NCI-H82 treated with DMSO at 0.1 percent for 48 hours (cell line): ENCODE data around the gene WWOX.
"Not testable (repeated sequence)": the region's sequence is repeated elsewhere in the genome, so short reads cannot be mapped to it uniquely, and the experiment has no call there.

ENCODE experiments used
- DNase-seq: peaks from one replicate; lab custom pipeline; 2025; ENCODE audit not compliant: unreplicated experiment; lab: John Stamatoyannopoulos, UW

The WWOX gene

DNA sequence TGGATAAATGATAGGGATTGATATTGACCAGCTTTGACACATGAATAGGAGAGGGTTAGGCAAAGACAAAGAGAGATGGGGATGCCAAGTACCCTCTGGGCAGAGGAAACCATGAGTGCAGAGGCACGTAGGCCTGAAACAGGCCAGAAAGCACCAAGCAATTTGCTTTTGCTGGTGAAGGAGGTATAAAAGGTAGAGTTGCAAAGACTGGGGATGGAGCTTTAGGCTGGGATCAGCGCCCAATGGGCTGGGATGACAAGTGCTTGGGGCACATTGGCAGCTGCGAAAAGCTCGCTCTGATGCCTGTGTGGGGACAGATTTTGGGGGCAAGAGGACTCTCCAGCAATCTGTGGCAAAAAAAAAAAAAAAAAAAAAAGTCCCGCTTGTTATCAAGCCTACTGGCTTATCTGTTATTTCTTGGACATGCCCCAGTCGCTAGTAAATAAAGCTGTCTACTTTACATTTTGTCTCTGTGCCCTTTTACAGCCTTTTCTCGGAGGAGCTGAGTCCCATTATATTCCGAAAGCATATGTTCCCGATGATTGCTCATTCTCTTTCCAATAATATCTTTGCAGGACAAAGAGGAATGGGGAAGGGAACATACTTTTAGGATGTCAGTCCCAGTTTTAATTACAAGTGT, 922.7 kb downstream of the WWOX start:
- no peak for DNase-seq

DNA sequence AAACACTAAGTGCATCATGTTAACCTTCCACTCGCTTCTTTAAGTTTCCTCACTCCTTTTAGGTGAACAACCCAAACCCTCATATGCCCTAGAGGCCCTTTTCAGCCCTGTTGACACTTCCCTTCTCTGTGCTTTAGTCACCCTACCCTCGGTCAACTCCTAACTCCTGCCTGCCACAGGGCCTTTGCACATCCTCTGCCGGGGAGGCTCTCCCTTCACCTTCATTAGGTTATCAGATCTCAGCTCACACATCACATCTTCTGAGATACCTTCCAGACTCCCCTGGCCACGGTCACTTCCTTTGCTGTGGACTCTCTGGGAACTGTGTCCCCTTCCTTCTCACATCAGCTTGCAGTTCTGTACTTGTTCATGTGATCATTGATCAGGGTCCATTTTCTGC, 926.7 kb downstream of the WWOX start:
- DNase-seq = no peak

DNA sequence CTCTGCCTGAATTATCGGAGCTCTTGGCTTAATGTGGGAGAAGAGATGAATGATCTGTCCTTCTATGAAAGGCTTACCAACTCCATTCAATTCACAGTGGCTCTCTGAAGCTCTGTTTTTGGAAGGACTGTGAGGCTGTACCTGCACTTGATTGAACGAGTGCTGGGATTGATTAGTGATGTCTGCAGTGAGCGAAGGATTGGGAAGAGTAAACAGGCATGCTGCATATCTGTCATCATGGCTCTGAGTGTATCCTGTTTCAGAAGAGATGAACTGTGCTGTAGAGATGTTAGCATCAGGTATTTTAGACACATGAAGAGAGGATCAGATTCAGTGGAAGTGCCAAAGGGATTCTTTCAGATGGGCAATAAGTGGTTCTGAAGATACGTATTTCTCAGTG, 937.1 kb downstream of the WWOX start:
- no peak for DNase-seq

DNA sequence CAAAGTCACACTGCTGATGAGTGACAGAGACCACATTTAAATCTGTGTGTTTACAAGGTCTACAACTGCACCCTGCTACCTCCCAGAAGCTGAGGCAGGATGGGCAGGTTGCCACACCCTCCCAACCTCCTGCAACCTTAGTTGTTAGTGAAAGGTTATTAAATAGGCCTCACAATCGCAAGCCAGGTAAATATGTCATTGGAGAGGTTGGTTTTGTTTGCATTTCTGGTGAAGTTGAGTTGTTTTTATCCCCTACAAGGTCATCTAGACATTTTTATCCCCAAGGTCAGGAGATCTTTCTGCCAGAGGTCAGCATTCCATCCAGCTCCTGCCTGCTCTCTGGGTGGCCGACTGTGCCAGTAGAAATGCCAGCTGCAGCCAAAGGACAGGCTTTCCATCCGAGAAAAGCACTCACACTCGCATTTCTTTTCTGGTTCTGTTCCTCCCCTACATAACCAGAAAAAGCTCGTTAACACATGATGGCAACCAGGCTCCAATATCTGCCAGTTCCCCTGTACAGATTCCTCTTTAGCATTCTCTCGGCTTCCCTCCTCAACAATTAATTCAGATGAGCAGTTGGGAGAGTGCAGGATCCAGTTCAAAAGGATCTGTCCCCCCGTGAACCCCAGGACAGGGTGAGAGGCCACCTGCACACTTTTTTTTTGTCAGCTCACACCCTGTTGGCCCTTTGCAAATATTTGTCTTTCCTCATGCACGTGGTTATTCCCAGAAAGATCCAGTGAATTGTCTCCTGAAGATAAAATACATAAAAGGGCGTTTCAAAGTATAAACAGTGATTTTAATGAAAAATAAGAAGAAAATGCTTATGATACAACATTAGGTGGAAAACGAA, 938.3 kb downstream of the WWOX start:
- DNase-seq = no peak

DNA sequence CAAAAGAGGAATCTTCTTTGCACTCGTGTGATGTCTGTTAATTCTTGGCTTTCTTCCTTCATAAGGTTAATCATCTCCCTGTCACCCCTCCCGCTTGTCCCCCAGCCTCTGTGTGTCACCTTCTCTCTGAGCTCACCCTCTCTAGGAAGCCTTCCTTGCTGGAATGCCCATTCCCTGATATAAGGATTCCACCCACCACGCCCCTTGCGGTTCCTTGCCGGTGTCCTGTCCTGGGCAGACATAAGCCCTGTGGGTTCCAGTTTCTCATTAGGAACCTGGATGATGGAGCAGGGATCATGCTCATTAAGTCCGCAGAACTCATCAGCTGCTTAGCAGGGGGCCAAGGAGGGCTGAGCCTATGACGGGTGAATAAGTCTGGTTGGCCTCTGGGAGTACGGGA, 941.8 kb downstream of the WWOX start:
- DNase-seq = no peak

DNA sequence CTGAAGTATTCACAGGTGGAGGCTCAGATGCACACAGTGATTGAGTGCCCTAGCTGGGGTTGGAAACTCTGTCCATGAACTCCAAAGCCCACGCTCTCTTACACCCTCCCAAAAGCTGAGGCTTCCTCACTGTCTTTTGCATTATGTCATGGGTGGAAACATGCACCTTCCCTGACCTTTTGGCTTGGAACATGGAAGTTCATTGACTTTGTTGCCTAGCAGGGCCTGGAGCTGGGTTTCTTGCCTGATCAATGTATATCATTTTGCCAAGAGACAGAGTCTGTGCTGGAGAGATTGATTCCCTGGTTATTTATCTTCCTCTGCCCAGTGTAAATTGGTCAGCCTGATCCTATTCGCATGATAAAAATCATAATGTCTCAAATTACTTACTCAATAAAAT, 942.7 kb downstream of the WWOX start:
- DNase-seq = no peak

DNA sequence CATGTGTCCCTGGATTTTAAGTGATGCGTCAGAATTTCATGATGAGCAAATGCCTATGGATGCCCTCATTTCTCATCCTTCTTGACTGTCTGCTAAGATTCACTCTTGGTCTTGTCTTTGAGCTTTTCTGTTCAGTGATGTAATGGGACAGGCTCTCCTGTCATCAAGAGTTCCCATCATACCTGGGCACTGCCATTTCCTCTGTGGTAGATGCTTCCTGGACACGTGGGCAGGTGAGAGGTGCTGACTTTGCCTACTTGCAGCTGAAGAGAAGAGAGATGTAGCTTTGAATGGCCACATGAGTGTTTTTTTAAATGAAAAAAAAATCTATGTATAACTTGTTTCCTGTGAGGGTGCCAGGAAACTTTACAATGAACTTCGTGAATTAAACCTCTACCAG, 943.4 kb downstream of the WWOX start:
- DNase-seq = no peak

DNA sequence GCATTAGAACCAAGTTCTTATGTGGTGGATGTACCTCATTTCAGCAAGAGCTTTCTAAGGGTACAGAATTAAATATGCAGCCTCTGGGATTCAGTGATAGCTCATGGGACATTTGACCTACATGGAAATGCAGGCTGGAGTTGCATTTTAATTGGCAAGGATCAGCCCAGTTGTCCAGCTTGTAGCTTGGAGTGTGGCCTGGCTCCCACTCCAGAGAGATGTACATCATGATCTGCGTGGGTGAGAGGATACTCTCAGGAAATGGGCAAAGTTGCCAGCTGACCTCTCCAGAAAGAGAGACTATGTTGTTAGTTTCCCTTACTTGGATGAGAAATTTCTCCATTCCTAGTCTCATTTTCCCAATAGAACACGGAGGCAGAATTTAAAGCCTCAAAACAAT, 945.7 kb downstream of the WWOX start:
- DNase-seq = no peak

DNA sequence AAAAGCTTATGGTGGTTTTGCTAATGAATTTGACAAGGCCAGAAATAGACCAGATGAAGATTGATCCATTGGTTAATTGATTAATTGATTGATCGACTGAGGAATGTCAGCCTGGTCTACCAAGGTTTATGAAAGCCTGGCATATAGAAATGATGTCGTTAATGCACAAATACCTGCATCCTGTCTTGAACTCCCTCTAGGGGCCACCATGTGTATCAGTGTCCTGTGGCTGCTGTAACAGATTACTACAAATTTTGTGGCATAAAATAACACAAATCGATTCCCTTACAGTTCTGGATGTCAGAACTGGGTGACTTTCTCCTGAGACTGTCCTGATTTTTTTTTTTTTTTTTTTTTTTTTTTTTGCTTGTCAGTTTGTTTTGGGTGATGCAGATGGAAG, 947.9 kb downstream of the WWOX start:
- peak; percentile 1 for DNase-seq

DNA sequence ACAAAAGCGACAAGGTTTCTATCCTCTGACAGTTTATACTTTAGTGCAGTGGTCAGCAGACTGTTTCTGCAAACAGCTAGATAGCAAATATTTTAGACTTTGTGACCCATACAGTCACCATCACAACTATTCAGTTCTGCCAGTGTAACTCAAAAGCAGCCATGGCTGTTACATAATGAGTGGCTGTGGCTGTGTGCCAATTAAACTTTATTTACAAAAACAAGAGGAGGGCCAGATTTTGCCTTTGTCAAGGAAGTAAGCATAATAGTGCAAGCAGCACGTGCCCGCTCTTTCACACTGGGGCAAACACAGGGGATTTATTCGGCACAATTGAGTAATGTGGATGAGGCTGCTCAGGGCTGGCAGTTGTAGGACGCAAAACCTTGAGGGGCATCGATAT, 949.6 kb downstream of the WWOX start:
- DNase-seq = no peak

DNA sequence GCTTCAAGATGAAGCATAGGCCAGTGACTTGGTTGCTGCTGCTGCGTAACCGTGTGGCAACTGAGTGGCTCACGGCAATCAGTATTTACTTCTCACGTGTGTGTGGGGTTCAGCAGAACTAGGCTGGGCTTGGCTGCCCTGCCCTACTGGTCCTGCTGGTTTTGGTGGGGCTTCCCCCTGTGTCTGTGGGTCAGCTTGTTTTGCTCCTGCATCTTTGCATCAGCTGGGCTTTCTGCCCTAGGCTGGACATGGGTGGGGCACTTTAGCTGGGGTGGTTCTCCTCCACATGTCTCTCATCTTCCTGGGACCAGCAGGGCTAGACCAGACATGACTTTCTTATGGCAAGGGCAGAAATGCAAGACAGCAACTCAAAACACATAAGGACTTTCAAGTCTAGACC, 950.6 kb downstream of the WWOX start:
- no peak for DNase-seq

DNA sequence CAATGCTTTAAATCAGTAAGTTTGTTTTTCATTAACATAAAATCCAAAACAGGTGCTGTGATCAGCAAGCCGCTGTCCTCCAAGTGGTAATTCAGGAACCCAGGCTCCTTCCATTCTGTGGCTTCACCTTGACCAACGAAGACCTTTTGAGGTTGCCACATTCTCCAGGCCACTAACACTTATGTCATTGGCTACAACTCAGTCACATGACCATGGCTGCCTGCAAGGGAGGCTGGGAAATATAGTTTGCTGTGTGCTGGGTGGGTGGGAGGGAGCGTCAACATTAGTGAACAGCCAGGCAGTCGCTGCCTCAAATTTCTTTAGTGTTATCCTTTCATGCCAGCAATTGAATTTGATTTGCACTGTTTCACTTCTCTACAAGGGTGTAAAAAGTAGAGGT, 951.9 kb downstream of the WWOX start:
- no peak for DNase-seq

DNA sequence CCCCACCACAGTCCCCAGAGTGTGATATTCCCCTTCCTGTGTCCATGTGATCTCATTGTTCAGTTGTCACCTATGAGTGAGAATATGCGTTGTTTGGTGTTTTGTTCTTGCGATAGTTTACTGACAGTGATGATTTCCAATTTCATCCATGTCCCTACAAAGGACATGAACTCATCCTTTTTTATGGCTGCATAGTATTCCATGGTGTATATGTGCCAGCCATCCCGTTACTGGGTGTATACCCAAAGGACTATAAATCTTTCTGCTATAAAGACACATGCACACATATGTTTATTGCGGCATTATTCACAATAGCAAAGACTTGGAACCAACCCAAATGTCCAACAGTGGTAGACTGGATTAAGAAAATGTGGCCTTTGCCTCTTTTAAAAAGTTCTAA, 952.7 kb downstream of the WWOX start:
- not testable (repeated sequence) for DNase-seq

DNA sequence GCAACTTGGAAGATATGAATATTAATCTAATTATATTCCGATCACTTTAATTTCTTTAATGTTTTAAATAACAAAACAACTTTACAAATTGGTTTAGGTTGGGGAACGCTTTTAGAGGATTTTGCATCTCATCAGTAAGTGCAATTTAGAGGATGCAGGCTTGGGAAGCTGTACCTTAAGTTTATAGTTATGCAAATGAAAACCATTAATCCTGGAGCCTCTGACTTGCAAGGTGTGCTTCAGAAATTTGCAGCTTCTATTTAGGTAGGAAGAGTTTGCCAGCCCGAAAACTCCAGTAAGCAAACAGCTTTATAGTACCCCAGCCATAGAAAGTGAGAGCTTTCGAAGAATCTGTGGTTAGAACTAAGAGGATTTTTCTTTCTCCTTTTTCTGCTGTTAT, 954.1 kb downstream of the WWOX start:
- DNase-seq = no peak

DNA sequence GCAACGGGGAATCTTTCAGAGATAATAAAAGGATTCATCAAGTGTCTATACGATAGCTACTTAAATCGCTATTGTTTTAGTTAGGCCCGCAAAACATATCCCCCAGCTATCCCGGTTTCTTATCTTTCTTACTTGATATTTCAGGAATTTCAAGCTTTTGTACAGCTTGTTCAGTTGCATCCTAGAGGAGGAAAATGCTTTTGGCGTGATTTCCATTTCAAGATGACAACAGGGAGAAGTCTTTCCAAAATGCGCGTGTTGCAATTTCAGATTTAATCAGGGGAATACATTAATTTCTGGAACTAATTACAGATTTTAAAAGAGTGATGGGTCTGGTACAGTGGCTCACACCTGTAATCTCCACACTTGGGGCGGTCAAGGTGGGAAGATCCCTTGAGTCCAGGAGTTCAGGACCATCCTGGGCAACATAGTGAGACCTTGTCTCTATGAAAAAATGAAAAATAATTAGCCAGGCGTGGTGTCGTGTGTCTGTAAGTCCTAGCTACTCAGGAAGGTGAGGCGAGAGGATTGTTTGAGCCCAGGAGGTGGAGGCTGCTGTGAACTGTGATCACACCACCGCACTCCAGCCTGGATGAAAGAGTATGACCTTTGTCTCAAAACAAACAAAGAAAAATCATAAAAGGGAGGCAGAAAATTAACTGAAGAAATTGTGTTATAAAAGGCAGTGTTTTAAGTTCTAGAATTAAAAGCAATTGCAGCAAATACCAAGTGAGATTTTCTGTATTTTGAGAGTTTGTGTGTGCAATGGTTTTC, 954.9 kb downstream of the WWOX start:
- no peak for DNase-seq

DNA sequence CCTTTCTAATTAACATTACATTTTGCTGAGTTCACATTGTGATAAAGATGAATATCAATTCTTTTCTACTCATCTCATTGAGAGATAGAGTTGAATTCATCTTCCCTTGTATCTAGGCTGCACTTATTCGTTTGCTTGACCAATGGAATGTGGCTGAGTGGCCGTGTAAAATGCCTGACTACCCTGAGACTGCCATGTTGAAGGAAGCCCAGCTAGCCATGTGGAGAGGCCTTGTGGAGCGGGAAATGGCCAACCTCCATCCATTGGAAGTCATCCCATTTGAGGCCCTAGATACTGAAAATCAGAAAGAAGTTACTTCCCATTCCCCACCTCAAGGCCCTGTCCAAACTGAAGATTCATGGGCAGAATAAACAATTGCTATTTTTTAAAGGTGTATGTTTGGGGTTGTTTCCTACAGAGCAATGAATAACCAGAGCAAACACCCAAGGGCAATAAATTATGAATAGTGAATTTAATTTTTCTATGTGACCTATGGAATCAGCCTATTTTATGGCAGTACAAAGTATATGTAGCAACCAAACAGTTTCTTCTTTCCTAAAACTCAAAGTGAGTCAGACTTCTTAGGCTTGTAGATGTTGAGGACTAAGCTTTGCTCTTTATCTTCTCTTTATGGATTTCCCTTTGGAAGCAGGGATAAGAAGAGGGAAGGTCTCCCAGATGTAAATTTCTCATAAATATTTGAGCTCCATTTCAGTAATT, 956.0 kb downstream of the WWOX start:
- DNase-seq = no peak

DNA sequence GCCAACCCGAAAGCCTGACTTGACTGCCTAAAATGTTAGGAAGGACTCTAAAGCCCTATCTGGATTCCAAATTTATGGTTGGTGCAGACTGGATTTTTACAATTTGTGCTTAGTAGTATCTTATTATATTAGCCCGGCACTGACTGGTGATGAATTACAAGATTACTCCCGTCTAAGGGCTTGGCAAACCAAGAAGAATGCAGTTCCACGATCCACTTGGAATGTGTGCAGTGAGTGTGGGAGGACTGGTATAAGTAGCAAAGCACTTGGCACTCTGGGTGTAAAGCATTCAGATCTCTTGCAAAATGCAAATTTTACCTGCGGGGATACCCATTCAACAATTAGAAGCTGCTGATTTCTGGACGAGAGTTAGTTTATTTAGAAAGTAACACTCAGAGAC, 961.7 kb downstream of the WWOX start:
- DNase-seq = no peak

DNA sequence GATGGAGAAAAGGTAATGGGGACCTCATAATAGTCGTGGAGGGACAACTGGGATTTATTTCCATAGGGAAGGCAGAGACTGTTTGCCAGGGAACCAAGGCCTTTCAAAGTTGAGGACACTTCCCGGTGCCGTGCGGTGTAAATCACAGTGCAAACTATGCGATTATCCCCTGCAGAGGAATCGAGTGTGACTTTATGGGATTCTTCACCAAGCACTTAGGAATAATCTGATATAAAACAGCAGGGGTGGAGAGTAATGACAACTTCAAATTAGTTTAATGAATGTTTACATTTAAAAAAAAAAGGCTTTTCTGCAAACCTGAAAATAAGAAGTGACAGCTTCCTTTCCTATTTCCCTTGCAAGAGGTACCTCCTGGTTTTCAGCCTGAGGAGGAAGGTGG, 962.9 kb downstream of the WWOX start:
- DNase-seq = no peak

DNA sequence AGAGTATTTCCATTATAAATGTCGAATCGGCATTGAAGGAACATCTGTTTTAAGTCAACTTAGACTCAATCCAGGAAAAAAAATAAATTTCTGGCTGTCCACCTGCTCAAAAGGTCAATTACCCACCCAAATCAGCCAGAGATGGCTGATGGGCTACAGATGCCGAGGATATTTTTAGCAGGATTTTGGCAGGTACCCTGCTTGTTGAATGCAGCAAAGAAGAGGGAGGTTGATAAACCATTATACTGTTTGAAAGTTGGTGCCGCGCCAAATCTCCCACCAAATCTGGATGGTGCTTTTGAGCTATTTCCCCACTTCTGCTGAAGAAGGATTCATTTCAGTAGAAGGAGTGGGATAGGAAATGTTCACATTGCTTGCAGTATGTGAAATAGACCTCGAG, 963.4 kb downstream of the WWOX start:
- no peak for DNase-seq

DNA sequence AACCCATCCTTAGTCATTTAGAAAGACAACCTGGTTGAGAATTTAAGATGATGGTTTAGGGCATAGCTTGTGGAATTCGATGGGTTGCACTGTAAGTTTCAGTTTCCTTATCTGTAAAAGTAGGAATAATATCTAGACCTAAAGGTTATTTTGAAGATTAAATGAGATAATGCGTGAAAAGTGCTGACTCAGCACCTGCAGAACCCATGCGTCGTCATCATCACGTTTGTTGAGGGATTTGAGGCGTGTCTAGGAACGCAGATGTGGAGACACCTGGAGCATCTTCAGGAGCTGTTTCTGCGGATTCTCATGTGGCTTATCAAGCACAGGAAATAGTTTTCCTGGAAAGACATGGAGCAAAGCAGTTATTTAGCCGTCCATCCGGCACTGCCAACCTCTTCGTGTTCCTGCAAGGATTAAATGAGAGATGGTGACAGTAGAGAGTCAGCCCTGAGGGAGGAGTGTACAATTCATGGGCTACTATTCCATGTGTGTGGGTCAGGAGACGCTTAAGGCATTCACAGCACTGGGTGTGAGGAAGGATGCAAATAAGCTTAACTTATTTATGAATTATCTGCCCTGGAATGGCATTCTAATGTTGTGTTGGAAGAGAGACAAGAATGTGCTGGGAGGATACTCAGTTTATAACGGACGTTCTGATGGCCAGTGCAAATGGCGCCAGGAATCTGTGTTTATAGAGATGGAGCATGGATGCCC, 965.0 kb downstream of the WWOX start:
- no peak for DNase-seq

DNA sequence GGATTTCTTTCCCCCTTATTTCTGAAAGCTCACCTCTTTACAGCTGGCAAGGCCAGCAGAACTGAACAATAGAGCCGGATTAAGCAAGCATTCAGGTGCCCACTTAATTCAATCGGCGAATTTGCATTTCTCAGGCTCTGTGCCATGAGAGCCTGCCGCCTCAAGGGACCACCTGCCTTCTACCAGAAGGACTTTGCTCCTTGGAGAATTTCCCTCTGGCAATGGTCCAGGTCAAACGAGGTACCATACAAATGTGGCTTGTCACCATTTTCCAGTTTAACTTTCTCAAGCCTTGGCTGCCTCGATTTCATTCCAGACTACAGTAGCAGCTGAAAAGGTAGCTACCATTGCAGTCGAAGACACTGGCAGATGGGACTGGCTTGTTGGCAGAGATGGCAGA, 967.1 kb downstream of the WWOX start:
- DNase-seq = no peak
